Ishikawa (cell line): ENCODE data around the gene MPST.

Experiments used
- CEBPB ChIP-seq: IDR thresholded peaks from 2 replicates; pipeline ENCODE4 v1.6.1; 2012
- CREB1 ChIP-seq: IDR thresholded peaks from 2 replicates; pipeline ENCODE4 v1.6.1; 2012; ENCODE audit warnings: low read depth
- EGR1 ChIP-seq: IDR thresholded peaks from 2 replicates; pipeline ENCODE4 v1.6.1; 2012
- EP300 ChIP-seq: IDR thresholded peaks from 2 replicates; pipeline ENCODE4 v1.6.1; 2012; ENCODE audit warnings: borderline replicate concordance
- FOXM1 ChIP-seq: IDR thresholded peaks from 2 replicates; pipeline ENCODE4 v1.6.1; 2012; ENCODE audit warnings: low read depth, borderline replicate concordance
- MAX ChIP-seq: IDR thresholded peaks from 2 replicates; pipeline ENCODE4 v1.6.1; 2012
- NFIC ChIP-seq: IDR thresholded peaks from 2 replicates; pipeline ENCODE4 v1.6.1; 2012
- RAD21 ChIP-seq: IDR thresholded peaks from 2 replicates; pipeline ENCODE4 v1.6.1; 2012; ENCODE audit warnings: low read depth
- TAF1 ChIP-seq: IDR thresholded peaks from 2 replicates; pipeline ENCODE4 v1.6.1; 2012; ENCODE audit warnings: low read depth, mild to moderate bottlenecking
- TCF12 ChIP-seq: IDR thresholded peaks from 2 replicates; pipeline ENCODE4 v1.6.1; 2012; ENCODE audit warnings: low read depth
- TEAD4 ChIP-seq: IDR thresholded peaks from 2 replicates; pipeline ENCODE4 v1.6.1; 2012
- YY1 ChIP-seq: IDR thresholded peaks from 2 replicates; pipeline ENCODE4 v1.6.1; 2012; ENCODE audit warnings: low read depth
- ZBTB7A ChIP-seq: IDR thresholded peaks from 2 replicates; pipeline ENCODE4 v1.6.1; 2012; ENCODE audit warnings: low read depth
- TF ChIP-seq, protein P1 (sequence below): IDR thresholded peaks from 2 replicates; pipeline ENCODE4 v1.6.1; 2012
- TF ChIP-seq, protein P2 (sequence below): IDR thresholded peaks from 2 replicates; pipeline ENCODE4 v1.6.1; 2012; ENCODE audit warnings: low read depth, mild to moderate bottlenecking

Gene MPST

DNA sequence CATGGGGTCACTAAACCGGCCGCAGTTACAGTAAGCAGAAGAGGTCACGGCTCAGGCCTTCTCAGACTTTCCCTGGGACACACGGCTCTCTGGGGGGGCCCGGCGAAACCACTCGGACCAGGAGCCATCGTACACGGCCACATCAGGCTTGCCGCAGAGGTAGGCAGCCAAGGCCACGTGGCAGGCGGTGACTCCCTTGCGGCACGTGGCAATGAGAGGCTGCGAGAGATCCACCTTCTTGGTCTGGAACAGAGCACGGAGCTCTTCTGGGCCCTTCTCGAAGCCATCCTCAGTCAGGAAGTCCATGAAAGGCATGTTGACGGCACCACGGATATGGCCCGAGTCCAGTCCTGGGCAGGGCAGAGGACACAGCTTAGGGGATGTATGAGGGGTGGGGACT lies 8.6 kb upstream of the MPST start:
- TF ChIP-seq FOXM1 (no peak), EGR1 (no peak), ZBTB7A (no peak), TEAD4 (no peak), CREB1 (no peak), RAD21 (no peak), TAF1 (no peak), YY1 (no peak), EP300 (no peak), CEBPB (no peak), MAX (no peak), NFIC (no peak), TCF12 (no peak)
- TF ChIP-seq, protein P1, sequence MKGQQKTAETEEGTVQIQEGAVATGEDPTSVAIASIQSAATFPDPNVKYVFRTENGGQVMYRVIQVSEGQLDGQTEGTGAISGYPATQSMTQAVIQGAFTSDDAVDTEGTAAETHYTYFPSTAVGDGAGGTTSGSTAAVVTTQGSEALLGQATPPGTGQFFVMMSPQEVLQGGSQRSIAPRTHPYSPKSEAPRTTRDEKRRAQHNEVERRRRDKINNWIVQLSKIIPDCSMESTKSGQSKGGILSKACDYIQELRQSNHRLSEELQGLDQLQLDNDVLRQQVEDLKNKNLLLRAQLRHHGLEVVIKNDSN, result no peak
- TF ChIP-seq, protein P2, sequence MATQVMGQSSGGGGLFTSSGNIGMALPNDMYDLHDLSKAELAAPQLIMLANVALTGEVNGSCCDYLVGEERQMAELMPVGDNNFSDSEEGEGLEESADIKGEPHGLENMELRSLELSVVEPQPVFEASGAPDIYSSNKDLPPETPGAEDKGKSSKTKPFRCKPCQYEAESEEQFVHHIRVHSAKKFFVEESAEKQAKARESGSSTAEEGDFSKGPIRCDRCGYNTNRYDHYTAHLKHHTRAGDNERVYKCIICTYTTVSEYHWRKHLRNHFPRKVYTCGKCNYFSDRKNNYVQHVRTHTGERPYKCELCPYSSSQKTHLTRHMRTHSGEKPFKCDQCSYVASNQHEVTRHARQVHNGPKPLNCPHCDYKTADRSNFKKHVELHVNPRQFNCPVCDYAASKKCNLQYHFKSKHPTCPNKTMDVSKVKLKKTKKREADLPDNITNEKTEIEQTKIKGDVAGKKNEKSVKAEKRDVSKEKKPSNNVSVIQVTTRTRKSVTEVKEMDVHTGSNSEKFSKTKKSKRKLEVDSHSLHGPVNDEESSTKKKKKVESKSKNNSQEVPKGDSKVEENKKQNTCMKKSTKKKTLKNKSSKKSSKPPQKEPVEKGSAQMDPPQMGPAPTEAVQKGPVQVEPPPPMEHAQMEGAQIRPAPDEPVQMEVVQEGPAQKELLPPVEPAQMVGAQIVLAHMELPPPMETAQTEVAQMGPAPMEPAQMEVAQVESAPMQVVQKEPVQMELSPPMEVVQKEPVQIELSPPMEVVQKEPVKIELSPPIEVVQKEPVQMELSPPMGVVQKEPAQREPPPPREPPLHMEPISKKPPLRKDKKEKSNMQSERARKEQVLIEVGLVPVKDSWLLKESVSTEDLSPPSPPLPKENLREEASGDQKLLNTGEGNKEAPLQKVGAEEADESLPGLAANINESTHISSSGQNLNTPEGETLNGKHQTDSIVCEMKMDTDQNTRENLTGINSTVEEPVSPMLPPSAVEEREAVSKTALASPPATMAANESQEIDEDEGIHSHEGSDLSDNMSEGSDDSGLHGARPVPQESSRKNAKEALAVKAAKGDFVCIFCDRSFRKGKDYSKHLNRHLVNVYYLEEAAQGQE, result no peak

DNA sequence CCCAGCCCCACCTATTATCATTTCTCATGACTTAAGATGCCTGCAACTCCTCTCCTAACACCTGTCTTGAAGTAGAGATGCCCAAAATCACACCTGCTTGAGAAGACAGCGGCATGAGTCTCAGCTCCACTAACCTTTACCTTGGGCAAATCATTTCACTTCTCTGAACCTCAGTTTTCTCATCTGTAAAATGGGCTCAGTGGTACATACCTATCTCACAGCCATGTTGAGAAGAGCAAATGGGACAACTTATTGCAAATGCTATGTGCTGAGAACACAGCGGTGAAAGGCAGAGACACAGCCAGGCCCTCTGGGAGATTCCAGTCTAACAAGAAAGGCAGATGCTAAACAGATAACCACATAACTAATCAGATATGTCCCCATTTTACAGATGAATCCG lies 8.1 kb upstream of the MPST start:
- TF ChIP-seq CEBPB (no peak), TEAD4 (no peak), CREB1 (no peak), NFIC (no peak), TCF12 (no peak), MAX (no peak), TAF1 (no peak), FOXM1 (no peak), EGR1 (no peak), ZBTB7A (no peak), YY1 (no peak), RAD21 (no peak), EP300 (no peak)
- TF ChIP-seq, protein P1, result no peak
- TF ChIP-seq, protein P2, result no peak

GRCh38 chr22:37012262-37012904 lies 7.2 kb upstream of the MPST start:
- TF ChIP-seq TAF1, result no peak
- TF ChIP-seq CEBPB, result no peak
- no peak for TF ChIP-seq YY1
- TF ChIP-seq EGR1, result no peak
- TF ChIP-seq, protein P1, result no peak
- no peak for TF ChIP-seq EP300

DNA sequence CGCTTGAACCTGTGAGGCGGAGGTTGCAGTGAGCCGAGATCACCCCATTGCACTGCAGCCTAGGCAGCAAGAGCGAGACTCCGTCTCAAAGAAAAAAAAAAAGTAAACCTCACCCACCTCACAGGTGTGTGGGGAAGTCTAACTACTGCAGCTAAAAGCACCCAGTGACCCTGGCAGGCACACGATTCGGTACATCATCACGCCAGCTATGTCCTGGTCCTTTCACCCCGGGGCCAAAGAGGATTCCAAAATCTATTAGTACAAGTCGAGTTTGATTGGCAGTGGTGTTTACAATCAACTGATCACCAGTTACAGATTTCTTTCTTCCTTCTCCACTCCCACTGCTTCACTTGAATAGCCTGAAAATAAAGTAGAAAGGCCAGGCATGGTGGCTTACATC lies 6.6 kb upstream of the MPST start:
- TF ChIP-seq TCF12 (no peak), EGR1 (no peak), MAX (no peak), RAD21 (no peak), EP300 (no peak), CREB1 (no peak), YY1 (no peak), NFIC (no peak), ZBTB7A (no peak), CEBPB (no peak)
- TF ChIP-seq, protein P1, result no peak
- TF ChIP-seq, protein P2, result no peak
